ENCODE data around the gene ARL5B. TPM values are rescaled to one million over a fixed set of nuclear protein-coding genes. Genes with fewer than 3 reads are reported as not detected.

ARL5B gene
- total RNA-seq, 4 donors from 2014 or later = 9.1 to 24.0 (median 15.2) TPM

- no peaks in the 10 kb centered on the region for H3K27me3 ChIP-seq
- H3K36me3 ChIP-seq = no peaks in the 10 kb centered on the region
- TF ChIP-seq, protein P1, sequence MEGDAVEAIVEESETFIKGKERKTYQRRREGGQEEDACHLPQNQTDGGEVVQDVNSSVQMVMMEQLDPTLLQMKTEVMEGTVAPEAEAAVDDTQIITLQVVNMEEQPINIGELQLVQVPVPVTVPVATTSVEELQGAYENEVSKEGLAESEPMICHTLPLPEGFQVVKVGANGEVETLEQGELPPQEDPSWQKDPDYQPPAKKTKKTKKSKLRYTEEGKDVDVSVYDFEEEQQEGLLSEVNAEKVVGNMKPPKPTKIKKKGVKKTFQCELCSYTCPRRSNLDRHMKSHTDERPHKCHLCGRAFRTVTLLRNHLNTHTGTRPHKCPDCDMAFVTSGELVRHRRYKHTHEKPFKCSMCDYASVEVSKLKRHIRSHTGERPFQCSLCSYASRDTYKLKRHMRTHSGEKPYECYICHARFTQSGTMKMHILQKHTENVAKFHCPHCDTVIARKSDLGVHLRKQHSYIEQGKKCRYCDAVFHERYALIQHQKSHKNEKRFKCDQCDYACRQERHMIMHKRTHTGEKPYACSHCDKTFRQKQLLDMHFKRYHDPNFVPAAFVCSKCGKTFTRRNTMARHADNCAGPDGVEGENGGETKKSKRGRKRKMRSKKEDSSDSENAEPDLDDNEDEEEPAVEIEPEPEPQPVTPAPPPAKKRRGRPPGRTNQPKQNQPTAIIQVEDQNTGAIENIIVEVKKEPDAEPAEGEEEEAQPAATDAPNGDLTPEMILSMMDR (IDR thresholded peaks at IDR 0.05) = no peak
- no peak for TF ChIP-seq POLR2A (IDR thresholded peaks at IDR 0.05)
- no peak overlapping the region for H3K27ac ChIP-seq
- DNase-seq = no peak
- H3K4me3 ChIP-seq = no peak overlapping the region
- H3K4me1 ChIP-seq = no peaks in the 10 kb centered on the region
- H3K9me3 ChIP-seq = no peaks in the 10 kb centered on the region
Observed at GRCh38 chr10:18703521-18703920, 44.3 kb downstream of the ARL5B start.

GRCh38 chr10:18710201-18710653, 51.0 kb downstream of the ARL5B start:
- H3K36me3 ChIP-seq = no peaks in the 10 kb centered on the region
- no peak overlapping the region for H3K27ac ChIP-seq
- no peaks in the 10 kb centered on the region for H3K27me3 ChIP-seq
- DNase-seq = no peak
- H3K9me3 ChIP-seq = no peaks in the 10 kb centered on the region
- no peak overlapping the region for H3K4me3 ChIP-seq
- no peaks in the 10 kb centered on the region for H3K4me1 ChIP-seq
- TF ChIP-seq POLR2A (IDR thresholded peaks at IDR 0.05) = no peak
- TF ChIP-seq, protein P1 (IDR thresholded peaks at IDR 0.05) = no peak

GRCh38 chr10:18713077-18713476, 53.8 kb downstream of the ARL5B start:
- H3K9me3 ChIP-seq = no peaks in the 10 kb centered on the region
- TF ChIP-seq POLR2A (IDR thresholded peaks at IDR 0.05) = no peak
- TF ChIP-seq, protein P1 (IDR thresholded peaks at IDR 0.05) = no peak
- H3K4me1 ChIP-seq = no peaks in the 10 kb centered on the region
- DNase-seq = no peak
- no peak overlapping the region for H3K4me3 ChIP-seq
- no peak overlapping the region for H3K27ac ChIP-seq
- no peaks in the 10 kb centered on the region for H3K27me3 ChIP-seq
- H3K36me3 ChIP-seq = no peaks in the 10 kb centered on the region

DNA sequence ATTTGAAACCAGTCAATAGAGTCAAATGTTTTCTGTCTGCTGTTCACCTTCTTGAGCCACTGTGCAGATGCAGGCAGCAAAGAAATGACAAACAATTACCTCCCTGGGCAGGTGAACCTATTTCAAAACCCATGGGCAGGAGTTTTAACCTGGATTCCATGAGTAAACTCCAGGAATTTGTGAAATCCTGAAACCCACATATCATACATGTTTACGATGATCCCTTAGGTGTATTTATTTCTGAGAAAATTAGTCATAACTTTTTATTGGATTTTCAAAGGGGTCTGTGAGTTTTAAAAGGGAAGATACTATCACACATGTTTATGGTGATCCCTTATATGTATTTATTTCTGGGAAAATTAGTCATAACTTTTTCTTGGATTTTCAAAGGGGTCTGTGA, 59.8 kb downstream of the ARL5B start:
- no peak overlapping the region for H3K4me3 ChIP-seq
- no peak for DNase-seq
- H3K36me3 ChIP-seq = no peaks in the 10 kb centered on the region
- H3K27me3 ChIP-seq = no peaks in the 10 kb centered on the region
- no peaks in the 10 kb centered on the region for H3K9me3 ChIP-seq
- H3K4me1 ChIP-seq = no peaks in the 10 kb centered on the region
- no peak overlapping the region for H3K27ac ChIP-seq
- TF ChIP-seq, protein P1 (IDR thresholded peaks at IDR 0.05) = no peak
- TF ChIP-seq POLR2A (IDR thresholded peaks at IDR 0.05) = no peak

DNA sequence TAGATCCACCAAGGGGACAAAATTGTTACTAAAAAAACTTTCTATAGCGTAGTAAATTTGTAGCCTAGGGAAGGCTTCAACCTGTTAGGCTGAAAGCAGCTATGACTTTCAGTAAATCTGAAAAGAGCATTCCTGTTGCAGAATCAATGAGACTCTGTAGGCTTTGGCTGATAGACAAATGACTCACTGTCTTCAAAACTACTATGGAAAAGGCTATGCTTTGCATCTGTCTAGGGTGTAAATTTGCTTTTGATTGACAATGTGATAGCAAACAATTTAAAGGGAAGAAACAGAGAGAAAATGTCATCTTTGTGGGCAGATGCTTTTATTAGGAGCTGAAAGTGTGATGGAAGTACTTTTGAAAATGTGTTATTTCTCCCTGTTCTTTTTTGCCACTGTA, 60.6 kb downstream of the ARL5B start:
- DNase-seq = no peak
- Histone ChIP-seq H3K27ac (no peak overlapping the region), H3K36me3 (no peaks in the 10 kb centered on the region), H3K4me3 (no peak overlapping the region), H3K4me1 (no peaks in the 10 kb centered on the region), H3K9me3 (no peaks in the 10 kb centered on the region), H3K27me3 (no peaks in the 10 kb centered on the region)
- TF ChIP-seq POLR2A (IDR thresholded peaks at IDR 0.05) = no peak
- TF ChIP-seq, protein P1 (IDR thresholded peaks at IDR 0.05) = no peak

DNA sequence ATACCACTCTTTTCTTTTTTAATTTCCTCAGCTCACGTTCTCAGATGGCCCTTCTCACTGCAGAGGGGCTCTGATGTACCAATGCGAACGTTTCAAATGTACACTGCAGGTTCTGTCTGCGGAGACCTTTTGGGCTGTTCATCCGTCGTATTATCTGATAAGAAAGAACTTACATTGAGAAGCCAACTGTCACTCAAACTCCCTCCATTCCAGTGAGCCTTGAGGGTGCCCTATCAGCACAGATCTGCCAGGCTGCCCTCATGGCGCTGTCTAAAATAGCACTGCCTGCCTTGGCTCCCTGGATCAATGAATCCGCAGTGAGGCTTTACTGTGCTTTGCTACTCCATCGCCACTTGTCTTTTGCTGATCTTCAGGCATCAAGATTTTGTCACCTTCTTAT, 61.8 kb downstream of the ARL5B start:
- H3K36me3 ChIP-seq = no peaks in the 10 kb centered on the region
- H3K4me3 ChIP-seq = no peak overlapping the region
- TF ChIP-seq POLR2A (IDR thresholded peaks at IDR 0.05) = no peak
- TF ChIP-seq, protein P1 (IDR thresholded peaks at IDR 0.05) = no peak
- H3K27me3 ChIP-seq = no peaks in the 10 kb centered on the region
- no peaks in the 10 kb centered on the region for H3K9me3 ChIP-seq
- H3K4me1 ChIP-seq = no peaks in the 10 kb centered on the region
- DNase-seq = no peak
- no peak overlapping the region for H3K27ac ChIP-seq

Data from Peyer's patch (tissue), 4 donors.